LNCaP clone FGC (cell line): ENCODE data around the gene PUS7.
"Not testable (repeated sequence)": the region's sequence is repeated elsewhere in the genome, so short reads cannot be mapped to it uniquely, and the experiment has no call there.

ENCODE experiments used
- DNase-seq: peaks from one replicate; pipeline ENCODE4 v3.0.0-alpha.2; 2011; ENCODE audit warnings: low read depth
- H3K4me3 ChIP-seq: 2 replicates; pipeline ENCODE4 v1.5.1; 2011; ENCODE audit warnings: mild to moderate bottlenecking, low read depth, low read length, control low read depth
- CTCF ChIP-seq: IDR thresholded peaks from 2 replicates; pipeline ENCODE4 v1.5.1; 2012; ENCODE audit warnings: mild to moderate bottlenecking; ENCODE audit not compliant: control insufficient read depth, insufficient read depth; ENCODE audit errors: extremely low read depth

Gene PUS7

GRCh38 chr7:105448181-105448580 is 73.9 kb downstream of the PUS7 start:
- no peak for DNase-seq
- H3K4me3 ChIP-seq, result no peak overlapping the region
- TF ChIP-seq CTCF, result no peak

DNA sequence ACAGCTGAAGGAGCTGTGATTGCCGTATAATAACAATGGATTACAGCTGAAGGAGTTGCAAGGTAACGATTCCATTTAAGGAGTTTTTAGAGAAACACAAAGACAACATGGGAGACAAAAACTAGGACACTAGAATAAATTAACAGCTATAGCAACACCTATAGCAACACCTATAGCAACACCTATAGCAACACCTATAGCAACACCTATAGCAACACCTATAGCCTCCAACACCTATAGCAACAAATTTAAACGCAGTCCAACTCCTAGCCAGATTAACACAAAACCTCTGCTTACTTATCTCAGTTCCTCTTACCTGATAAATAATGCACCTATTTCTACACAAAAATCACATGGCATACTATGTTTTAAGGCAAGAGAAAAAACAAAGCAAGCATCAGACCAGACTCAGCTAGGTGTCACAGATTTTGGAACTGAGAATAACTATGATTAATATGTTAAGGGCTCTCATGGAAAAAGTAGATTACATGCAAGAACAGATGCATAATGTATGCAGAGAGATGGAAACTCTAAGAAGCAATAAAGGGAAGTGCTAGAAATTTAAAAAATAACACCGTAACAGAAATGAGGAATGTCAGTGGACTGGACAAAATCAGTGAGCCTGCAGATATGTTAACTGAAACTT is 77.6 kb downstream of the PUS7 start:
- no peak for TF ChIP-seq CTCF
- DNase-seq, result no peak
- H3K4me3 ChIP-seq, result no peak overlapping the region

DNA sequence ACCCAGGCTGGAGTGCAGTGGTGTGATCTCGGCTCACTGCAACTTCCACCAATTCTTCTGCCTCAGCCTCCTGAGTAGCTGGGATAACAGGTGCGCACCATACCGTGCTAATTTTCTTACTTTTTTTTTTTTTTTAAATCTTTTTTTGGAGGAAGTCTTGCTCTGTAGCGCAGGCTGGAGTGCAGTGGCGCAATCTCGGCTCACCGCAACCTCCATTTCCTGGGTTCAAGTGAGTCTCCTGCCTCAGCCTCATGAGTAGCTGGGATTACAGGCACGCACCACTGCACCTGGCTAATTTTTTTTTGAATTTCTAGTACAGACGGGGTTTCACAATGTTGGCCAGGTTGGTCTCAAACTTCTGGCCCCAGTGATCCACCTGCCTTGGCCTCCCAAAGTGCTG is 79.9 kb downstream of the PUS7 start:
- DNase-seq, H3K4me3 ChIP-seq: not testable (repeated sequence)

- H3K4me3 ChIP-seq, result no peak overlapping the region
- TF ChIP-seq CTCF, result peak; percentile 38
- DNase-seq, result peak; percentile 83
Measured at GRCh38 chr7:105439174-105439893, 82.7 kb downstream of the PUS7 start.

- no peak overlapping the region for H3K4me3 ChIP-seq
- TF ChIP-seq CTCF, result no peak
- no peak for DNase-seq
Measured at GRCh38 chr7:105438847-105439173, 83.3 kb downstream of the PUS7 start.

- no peak overlapping the region for H3K4me3 ChIP-seq
- no peak for TF ChIP-seq CTCF
- DNase-seq, result no peak
Measured at GRCh38 chr7:105438254-105438653, 83.8 kb downstream of the PUS7 start.

DNA sequence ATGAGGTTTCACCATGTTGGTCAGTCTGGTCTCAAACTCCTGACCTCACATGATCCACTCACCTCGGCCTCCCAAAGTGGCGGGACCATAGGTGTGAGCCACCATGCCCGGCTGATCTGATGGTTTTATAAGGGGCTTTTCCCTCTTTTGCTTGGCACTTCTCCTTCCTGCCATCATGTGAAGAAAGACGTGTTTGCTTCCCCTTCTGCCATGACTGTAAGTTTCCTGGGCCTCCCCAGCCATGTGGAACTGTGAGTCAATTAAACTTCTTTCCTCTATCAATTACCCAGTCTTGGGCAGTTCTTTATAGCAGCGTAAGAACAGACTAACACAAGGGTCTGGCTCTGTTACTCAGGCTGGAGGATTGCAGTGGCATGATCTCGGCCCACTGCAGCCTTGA is 84.7 kb downstream of the PUS7 start:
- not testable (repeated sequence) for H3K4me3 ChIP-seq, DNase-seq

DNA sequence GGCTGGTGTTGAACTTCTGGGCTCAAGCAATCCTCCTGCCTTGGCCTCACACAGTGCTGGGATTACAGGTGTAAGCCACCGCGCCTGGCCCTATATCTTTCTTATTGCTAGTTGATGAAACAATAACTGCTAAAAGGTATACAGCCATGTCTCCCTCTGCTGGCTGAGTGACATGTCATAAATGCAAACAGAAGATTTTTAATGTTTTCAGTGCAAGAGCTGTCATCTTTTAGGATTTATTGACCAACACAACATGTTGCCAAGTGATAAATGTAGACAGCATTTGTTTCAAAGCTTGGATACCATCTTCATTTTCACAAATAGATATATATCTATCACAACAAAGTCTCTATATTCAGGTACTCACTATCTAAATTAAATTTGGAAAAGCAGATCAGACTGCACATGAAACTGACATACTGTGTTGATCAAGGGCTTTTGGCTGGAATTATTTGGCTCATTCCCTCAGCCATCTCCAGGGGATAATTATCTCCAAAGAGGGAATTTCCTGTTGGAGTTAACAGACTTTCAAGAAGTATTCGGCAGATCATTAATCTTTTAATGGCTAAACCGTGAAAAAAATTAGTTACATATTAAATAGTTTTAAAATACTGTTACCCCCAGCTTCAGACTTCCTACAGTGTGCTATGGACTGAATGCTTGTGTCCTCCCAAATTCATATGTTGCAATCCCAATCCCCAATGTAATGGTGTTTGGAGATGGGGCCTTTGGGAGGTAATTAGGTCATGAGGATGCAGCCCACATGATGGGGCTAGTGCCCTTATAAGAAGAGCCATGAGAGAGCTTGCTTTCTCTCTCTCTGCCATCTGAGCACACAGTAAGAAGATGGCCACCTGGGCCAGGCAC is 92.1 kb downstream of the PUS7 start:
- peak; percentile 74 for DNase-seq
- H3K4me3 ChIP-seq, result no peak overlapping the region
- peak; percentile 86 for TF ChIP-seq CTCF
